KOPT-K1 (cell line): ENCODE results near the gene PLCD3.

Experiments
- H3K27ac ChIP-seq: fragments of 200-600 bp; sonication (generic); 2 replicates; pipeline ENCODE4 v1.5.1; 2016; ENCODE audit warnings: antibody characterized with exemption, mild to moderate bottlenecking, low read depth, low read length; ENCODE audit not compliant: poor library complexity, severe bottlenecking
- H3K36me3 ChIP-seq: fragments of 200-600 bp; sonication (generic); 2 replicates; pipeline ENCODE4 v1.5.1; 2017; ENCODE audit warnings: antibody characterized with exemption, mild to moderate bottlenecking, low read length, moderate library complexity; ENCODE audit not compliant: insufficient read depth
- H3K9me3 ChIP-seq: fragments of 200-600 bp; sonication (generic); 2 replicates; pipeline ENCODE4 v1.5.1; 2017; ENCODE audit warnings: antibody characterized with exemption, low read length, mild to moderate bottlenecking; ENCODE audit not compliant: insufficient read depth, poor library complexity, severe bottlenecking

Gene PLCD3

DNA sequence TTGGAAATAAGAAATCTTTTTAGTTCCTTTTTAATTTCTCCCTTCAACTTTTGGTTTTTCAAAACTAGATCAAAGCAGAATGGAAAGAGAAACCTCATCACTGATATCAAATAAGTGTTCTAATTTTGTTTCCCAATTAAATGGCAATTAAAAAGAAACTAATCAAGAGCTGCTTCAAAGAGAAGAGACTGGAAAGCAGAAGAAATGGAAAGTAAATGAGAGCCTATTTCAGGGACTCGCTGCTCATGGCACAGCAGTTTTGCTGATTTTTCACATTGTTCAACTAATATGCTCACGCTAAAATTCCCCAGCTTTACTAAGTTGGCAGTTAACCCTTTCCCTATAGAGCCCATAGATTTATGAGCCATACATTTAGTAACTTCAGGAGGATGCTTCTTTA is 64.7 kb downstream of the PLCD3 start:
- no peaks in the 10 kb centered on the region for H3K9me3 ChIP-seq
- H3K36me3 ChIP-seq, result peaks cover 58% of the 10 kb centered on the region
- H3K27ac ChIP-seq, result no peak overlapping the region

DNA sequence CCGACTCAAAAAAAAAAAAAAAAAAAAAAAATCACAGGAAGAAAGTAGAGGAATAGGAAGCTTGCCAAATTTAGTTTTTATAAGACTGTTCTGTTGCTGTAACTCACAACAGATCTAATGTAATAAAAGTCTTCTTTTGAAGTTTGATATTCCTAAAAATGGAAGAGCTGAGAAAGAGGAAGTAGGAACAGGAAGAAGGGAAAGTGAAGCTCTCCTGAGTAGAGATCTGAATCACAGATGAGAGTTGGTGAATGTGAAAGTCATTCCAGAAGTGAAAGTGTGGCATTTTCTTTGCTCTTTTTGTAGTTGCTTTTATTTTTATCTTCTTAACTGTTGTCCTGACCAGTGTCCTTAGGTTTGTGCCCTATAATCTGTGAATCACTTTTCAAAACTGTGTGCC is 69.1 kb downstream of the PLCD3 start:
- Histone ChIP-seq H3K9me3 (no peaks in the 10 kb centered on the region), H3K36me3 (peaks cover 20% of the 10 kb centered on the region), H3K27ac (no peak overlapping the region)

DNA sequence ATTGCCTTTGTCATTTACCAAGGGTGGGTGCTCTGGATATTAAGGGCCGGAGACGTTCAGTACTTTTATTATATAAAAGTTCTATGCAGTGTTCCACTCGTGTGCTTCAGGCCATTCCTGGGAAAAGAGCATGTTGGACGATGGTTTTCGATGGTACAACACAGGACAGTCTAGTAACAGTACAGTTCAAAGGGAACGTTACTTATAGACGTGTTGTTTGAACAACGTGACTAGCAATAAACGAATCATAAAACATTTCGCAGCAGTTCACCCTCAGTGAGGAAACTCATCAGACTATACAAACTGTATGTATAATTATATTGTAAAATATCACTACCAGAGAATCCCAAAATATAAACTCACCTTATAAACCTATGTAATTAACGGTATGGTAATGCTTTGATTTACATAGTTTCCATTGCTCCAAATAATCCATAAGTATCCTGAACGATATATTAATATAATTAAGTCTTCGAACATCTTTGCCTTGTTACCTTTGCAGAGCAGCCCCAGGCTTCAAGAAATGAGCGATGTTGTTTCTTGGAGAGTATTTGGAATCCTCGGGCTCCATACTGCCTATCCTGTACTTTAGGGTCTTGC is 70.6 kb downstream of the PLCD3 start:
- Histone ChIP-seq H3K36me3 (peaks cover 5% of the 10 kb centered on the region; the same call in 1 of the 2 replicates), H3K27ac (peak overlapping the region; percentile 94), H3K9me3 (no peaks in the 10 kb centered on the region)

DNA sequence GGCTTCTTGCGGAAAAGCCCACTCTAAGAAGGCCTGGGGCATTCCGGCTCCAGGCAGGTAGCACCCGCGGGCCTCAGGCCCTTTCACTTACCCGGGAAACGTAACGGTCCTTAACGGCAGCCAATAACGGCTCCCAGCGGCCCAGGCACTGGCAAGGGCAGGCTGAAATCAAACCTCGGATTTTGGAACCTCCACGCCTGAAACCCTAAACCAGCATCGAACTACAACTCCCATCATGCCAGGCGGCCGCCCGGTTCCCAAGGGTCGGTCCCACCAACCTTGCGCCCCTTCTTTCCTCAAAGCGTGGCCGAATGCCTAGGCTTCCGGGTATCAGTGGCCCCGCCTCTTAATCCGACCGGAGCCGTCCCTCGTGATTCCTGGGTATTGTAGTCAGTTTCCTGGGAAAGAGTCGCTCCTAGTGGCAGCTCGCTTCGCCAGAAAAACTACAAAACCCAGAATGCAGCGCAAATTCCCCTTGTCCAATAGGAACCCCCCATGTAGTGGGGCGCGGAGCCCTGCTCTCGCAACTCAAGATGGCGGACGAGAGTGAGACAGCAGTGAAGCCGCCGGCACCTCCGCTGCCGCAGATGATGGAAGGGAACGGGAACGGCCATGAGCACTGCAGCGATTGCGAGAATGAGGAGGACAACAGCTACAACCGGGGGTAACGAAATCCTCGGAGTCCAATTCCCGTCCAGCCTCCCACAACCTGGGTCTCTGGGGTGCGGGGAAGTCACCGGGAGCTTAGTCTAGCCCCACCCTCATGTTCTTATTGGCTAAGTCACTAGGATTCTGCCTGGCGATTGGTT is 71.3 kb downstream of the PLCD3 start, which contains the start of gene NMT1:
NMT1 (plus strand) TSS at position 521 of the 809 bp plus-strand sequence; CDS start at position 534, 13 bp downstream.
- Histone ChIP-seq H3K36me3 (peaks cover under 1% of the 10 kb centered on the region; the same call in 1 of the 2 replicates), H3K27ac (peak within 1 kb of the TSS; percentile 94)

DNA sequence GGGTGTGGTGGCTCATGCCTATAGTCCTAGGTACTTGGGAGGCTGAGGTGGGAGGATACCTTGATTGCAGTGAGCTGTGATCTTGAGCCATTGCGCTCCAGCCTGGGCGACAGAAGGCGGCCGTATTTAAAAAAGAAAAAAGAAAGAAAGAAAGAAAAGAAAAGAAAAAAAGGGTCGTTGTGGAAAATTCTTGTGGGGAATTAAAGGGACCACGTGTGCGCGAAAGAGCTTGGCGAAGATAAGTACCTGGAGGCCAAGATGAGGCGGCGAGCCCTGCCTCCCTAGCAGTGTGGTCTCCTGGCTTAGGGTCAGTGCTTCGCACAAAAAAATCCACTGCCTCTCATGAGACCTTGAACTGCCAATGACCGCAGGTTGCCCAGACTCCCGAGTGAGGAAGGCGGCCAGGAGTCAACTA is 71.9 kb downstream of the PLCD3 start:
- H3K27ac ChIP-seq, result peak overlapping the region; percentile 94
- H3K36me3 ChIP-seq, result peaks cover 4% of the 10 kb centered on the region; the same call in 1 of the 2 replicates
- no peaks in the 10 kb centered on the region for H3K9me3 ChIP-seq

More for the DNA sequence above, 71.3 kb downstream of the PLCD3 start, which contains the start of gene NMT1:
- H3K9me3 ChIP-seq, result no peaks in the 10 kb centered on the region
